Ectodermal cell (in vitro differentiated cells): Measurements from ENCODE around the gene FRMPD4.

Experiments
- H3K27ac ChIP-seq: 2 replicates; pipeline ENCODE4 v1.7.0; 2013; ENCODE audit warnings: mild to moderate bottlenecking, low read depth, low read length; ENCODE audit not compliant: insufficient read depth, poor library complexity, severe bottlenecking
- H3K27me3 ChIP-seq: 2 replicates; pipeline ENCODE4 v1.7.0; 2013; ENCODE audit warnings: mild to moderate bottlenecking, low read length; ENCODE audit not compliant: insufficient read depth, control insufficient read depth, poor library complexity, severe bottlenecking
- H3K36me3 ChIP-seq: one replicate; pipeline ENCODE4 v1.7.0; 2013; ENCODE audit warnings: low read length; ENCODE audit not compliant: control insufficient read depth, insufficient read depth
- H3K4me1 ChIP-seq: one replicate; pipeline ENCODE4 v1.7.0; 2013; ENCODE audit warnings: low read length; ENCODE audit not compliant: control insufficient read depth, insufficient read depth
- H3K4me3 ChIP-seq: 2 replicates; pipeline ENCODE4 v1.7.0; 2013; ENCODE audit warnings: low read depth, low read length, control low read depth; ENCODE audit not compliant: insufficient read depth
- H3K9me3 ChIP-seq: 2 replicates; pipeline ENCODE4 v1.7.0; 2013; ENCODE audit warnings: mild to moderate bottlenecking, low read length, moderate library complexity; ENCODE audit not compliant: control insufficient read depth
- WGBS, 2 experiments: methylation state at CpG; one replicate each; pipeline ENCODE4 v1.1.7; 2013; ENCODE audit warnings: missing lambda C conversion rate in 2 of 2; 5-methylcytosine and 5-hydroxymethylcytosine counted together

The FRMPD4 gene

GRCh38 chrX:12237131-12237530 lies 98.9 kb downstream of the FRMPD4 start:
- Histone ChIP-seq H3K27ac (no peak overlapping the region), H3K36me3 (no peaks in the 10 kb centered on the region), H3K9me3 (no peaks in the 10 kb centered on the region), H3K27me3 (no peaks in the 10 kb centered on the region), H3K4me1 (no peaks in the 10 kb centered on the region), H3K4me3 (no peak overlapping the region)

- Histone ChIP-seq H3K36me3 (no peaks in the 10 kb centered on the region), H3K27ac (no peak overlapping the region), H3K4me1 (no peaks in the 10 kb centered on the region), H3K27me3 (no peaks in the 10 kb centered on the region), H3K9me3 (no peaks in the 10 kb centered on the region), H3K4me3 (no peak overlapping the region)
- 92 to 100% methylated on average over 1 of the region's 2 CpGs for WGBS, 2 experiments
Measured at GRCh38 chrX:12237771-12238170, 99.5 kb downstream of the FRMPD4 start.

- Histone ChIP-seq H3K36me3 (no peaks in the 10 kb centered on the region), H3K27ac (no peak overlapping the region), H3K4me1 (no peaks in the 10 kb centered on the region), H3K27me3 (no peaks in the 10 kb centered on the region), H3K4me3 (no peak overlapping the region), H3K9me3 (no peaks in the 10 kb centered on the region)
- 73 to 98% methylated on average over 2 to 5 of the region's 5 CpGs for WGBS, 2 experiments
Measured at GRCh38 chrX:12239356-12240082, 101.2 kb downstream of the FRMPD4 start.

- no peaks in the 10 kb centered on the region for H3K36me3 ChIP-seq
- no peaks in the 10 kb centered on the region for H3K9me3 ChIP-seq
- no peak overlapping the region for H3K27ac ChIP-seq
- no peaks in the 10 kb centered on the region for H3K4me1 ChIP-seq
- no peaks in the 10 kb centered on the region for H3K27me3 ChIP-seq
- 100% methylated on average over 1 of the region's 1 CpG; no CpG with 5 or more reads in 1 of the 2 experiments for WGBS, 2 experiments
- H3K4me3 ChIP-seq, result no peak overlapping the region
Measured at GRCh38 chrX:12240491-12240890, 102.2 kb downstream of the FRMPD4 start.

- Histone ChIP-seq H3K27ac (no peak overlapping the region), H3K9me3 (no peaks in the 10 kb centered on the region), H3K4me3 (no peak overlapping the region), H3K4me1 (no peaks in the 10 kb centered on the region), H3K27me3 (no peaks in the 10 kb centered on the region), H3K36me3 (no peaks in the 10 kb centered on the region)
- 83 to 91% methylated on average over 1 to 2 of the region's 2 CpGs for WGBS, 2 experiments
Measured at GRCh38 chrX:12241026-12241425, 102.8 kb downstream of the FRMPD4 start.

GRCh38 chrX:12245650-12246645 lies 107.7 kb downstream of the FRMPD4 start:
- H3K27me3 ChIP-seq, result no peaks in the 10 kb centered on the region
- H3K9me3 ChIP-seq, result no peaks in the 10 kb centered on the region
- no peaks in the 10 kb centered on the region for H3K4me1 ChIP-seq
- H3K27ac ChIP-seq, result no peak overlapping the region
- H3K4me3 ChIP-seq, result no peak overlapping the region
- WGBS, 2 experiments, result 86 to 93% methylated on average over 3 to 5 of the region's 5 CpGs
- no peaks in the 10 kb centered on the region for H3K36me3 ChIP-seq

GRCh38 chrX:12249997-12250396 lies 111.7 kb downstream of the FRMPD4 start:
- Histone ChIP-seq H3K4me1 (no peaks in the 10 kb centered on the region), H3K27me3 (no peaks in the 10 kb centered on the region), H3K9me3 (no peaks in the 10 kb centered on the region), H3K36me3 (no peaks in the 10 kb centered on the region), H3K4me3 (no peak overlapping the region), H3K27ac (no peak overlapping the region)
- WGBS, 2 experiments, result 100% methylated on average over 1 of the region's 1 CpG; no CpG with 5 or more reads in 1 of the 2 experiments

GRCh38 chrX:12263211-12263610 lies 124.9 kb downstream of the FRMPD4 start:
- Histone ChIP-seq H3K4me1 (no peaks in the 10 kb centered on the region), H3K9me3 (no peaks in the 10 kb centered on the region), H3K36me3 (no peaks in the 10 kb centered on the region), H3K4me3 (no peak overlapping the region), H3K27ac (no peak overlapping the region), H3K27me3 (no peaks in the 10 kb centered on the region)
- 91 to 94% methylated on average over 1 of the region's 1 CpG for WGBS, 2 experiments

GRCh38 chrX:12269484-12269883 lies 131.2 kb downstream of the FRMPD4 start:
- no peaks in the 10 kb centered on the region for H3K27me3 ChIP-seq
- H3K4me3 ChIP-seq, result no peak overlapping the region
- 88 to 100% methylated on average over 1 of the region's 2 CpGs for WGBS, 2 experiments
- no peaks in the 10 kb centered on the region for H3K9me3 ChIP-seq
- no peak overlapping the region for H3K27ac ChIP-seq
- H3K4me1 ChIP-seq, result no peaks in the 10 kb centered on the region
- H3K36me3 ChIP-seq, result no peaks in the 10 kb centered on the region

- Histone ChIP-seq H3K27me3 (no peaks in the 10 kb centered on the region), H3K4me3 (no peak overlapping the region), H3K4me1 (no peaks in the 10 kb centered on the region), H3K27ac (no peak overlapping the region), H3K9me3 (no peaks in the 10 kb centered on the region), H3K36me3 (no peaks in the 10 kb centered on the region)
- 95 to 100% methylated on average over 1 of the region's 1 CpG for WGBS, 2 experiments
Measured at GRCh38 chrX:12278151-12278550, 139.9 kb downstream of the FRMPD4 start.
